Hippocampal formation (tissue), 2 donors: ENCODE data around the gene APOA4.

ENCODE experiments used
- DNase-seq, 2 donors: peaks; one replicate each; lab custom pipeline; 2025; lab: John Stamatoyannopoulos, UW

Gene APOA4

DNA sequence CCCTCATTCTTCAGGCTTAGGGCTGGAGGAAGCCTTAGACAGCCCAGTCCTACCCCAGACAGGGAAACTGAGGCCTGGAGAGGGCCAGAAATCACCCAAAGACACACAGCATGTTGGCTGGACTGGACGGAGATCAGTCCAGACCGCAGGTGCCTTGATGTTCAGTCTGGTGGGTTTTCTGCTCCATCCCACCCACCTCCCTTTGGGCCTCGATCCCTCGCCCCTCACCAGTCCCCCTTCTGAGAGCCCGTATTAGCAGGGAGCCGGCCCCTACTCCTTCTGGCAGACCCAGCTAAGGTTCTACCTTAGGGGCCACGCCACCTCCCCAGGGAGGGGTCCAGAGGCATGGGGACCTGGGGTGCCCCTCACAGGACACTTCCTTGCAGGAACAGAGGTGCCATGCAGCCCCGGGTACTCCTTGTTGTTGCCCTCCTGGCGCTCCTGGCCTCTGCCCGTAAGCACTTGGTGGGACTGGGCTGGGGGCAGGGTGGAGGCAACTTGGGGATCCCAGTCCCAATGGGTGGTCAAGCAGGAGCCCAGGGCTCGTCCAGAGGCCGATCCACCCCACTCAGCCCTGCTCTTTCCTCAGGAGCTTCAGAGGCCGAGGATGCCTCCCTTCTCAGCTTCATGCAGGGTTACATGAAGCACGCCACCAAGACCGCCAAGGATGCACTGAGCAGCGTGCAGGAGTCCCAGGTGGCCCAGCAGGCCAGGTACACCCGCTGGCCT is 7.2 kb upstream of the APOA4 start:
- no peak for DNase-seq

DNA sequence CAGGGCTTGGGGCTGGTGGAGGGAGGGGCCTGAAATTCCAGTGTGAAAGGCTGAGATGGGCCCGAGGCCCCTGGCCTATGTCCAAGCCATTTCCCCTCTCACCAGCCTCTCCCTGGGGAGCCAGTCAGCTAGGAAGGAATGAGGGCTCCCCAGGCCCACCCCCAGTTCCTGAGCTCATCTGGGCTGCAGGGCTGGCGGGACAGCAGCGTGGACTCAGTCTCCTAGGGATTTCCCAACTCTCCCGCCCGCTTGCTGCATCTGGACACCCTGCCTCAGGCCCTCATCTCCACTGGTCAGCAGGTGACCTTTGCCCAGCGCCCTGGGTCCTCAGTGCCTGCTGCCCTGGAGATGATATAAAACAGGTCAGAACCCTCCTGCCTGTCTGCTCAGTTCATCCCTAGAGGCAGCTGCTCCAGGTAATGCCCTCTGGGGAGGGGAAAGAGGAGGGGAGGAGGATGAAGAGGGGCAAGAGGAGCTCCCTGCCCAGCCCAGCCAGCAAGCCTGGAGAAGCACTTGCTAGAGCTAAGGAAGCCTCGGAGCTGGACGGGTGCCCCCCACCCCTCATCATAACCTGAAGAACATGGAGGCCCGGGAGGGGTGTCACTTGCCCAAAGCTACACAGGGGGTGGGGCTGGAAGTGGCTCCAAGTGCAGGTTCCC is 6.5 kb upstream of the APOA4 start, which contains the start of gene APOC3:
APOC3 (plus strand) TSS at position 383 of the 659 bp plus-strand sequence. CDS start 676 bp downstream, outside the sequence.
- no peak for DNase-seq

DNA sequence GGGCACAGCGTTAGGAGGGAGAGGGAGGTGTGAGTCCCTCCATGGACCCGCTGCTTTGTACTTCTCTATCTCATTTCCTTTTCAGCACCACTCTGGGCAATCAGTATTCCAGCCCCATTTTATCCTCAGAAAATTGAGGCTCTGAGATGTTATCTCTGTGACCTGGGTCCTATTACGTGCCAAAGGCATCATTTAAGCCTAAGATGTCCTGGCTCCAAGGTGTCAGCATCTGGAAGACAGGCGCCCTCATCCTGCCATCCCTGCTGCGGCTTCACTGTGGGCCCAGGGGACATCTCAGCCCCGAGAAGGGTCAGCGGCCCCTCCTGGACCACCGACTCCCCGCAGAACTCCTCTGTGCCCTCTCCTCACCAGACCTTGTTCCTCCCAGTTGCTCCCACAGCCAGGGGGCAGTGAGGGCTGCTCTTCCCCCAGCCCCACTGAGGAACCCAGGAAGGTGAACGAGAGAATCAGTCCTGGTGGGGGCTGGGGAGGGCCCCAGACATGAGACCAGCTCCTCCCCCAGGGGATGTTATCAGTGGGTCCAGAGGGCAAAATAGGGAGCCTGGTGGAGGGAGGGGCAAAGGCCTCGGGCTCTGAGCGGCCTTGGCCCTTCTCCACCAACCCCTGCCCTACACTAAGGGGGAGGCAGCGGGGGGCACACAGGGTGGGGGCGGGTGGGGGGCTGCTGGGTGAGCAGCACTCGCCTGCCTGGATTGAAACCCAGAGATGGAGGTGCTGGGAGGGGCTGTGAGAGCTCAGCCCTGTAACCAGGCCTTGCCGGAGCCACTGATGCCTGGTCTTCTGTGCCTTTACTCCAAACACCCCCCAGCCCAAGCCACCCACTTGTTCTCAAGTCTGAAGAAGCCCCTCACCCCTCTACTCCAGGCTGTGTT is 5.8 kb upstream of the APOA4 start:
- DNase-seq = no peak

DNA sequence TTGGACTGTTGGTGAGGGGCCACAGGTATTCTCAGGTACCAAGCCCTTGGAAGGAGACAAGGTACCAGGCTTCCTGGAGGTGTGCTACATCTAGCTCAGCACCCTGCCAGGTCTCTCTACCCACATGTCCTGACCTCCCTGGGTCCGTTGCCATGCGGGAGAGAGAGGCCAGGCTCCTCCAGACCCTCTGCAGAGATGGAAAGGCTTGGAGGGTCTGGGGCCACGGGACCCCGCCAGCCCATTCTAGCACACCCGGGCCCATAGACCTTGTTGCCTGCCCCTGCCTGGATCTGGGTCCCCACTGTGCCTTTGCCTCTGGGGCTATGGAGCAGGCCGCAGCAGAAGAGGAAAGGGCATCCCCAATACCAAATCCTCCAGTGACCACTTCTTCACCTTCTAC is 4.4 kb upstream of the APOA4 start:
- no peak for DNase-seq

DNA sequence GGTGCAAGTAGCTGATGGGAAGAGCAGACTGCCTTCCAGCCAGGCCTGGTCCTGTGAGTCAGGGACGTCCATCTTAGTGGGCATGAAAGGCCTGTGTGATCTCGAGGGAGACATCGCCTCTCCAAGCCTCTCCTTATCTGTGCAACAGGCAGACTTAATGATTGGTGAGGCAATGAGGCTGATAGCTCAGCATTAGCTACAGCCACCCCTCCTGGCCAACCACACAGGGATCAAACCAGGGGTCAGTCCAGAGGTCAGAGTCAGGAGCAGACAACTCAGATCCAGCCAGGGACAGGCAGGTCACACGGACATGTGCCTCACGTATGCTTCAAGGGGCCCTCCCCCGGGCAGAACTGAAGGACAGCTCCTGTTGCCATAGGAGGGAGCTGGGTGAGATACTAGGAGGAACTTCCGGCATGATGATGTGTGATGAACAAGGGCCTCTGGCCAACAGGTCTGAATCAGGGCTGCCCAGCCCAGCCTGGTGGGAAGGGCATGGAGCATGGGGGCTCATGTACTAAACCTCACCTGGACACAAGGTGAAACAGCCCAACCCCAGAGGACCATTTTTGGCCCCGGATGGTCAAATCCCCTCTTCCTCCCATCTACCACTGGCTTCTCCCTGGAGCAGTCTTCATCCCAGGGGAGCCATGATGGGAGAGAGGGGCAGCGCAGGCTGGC is 3.8 kb upstream of the APOA4 start:
- DNase-seq = no peak

DNA sequence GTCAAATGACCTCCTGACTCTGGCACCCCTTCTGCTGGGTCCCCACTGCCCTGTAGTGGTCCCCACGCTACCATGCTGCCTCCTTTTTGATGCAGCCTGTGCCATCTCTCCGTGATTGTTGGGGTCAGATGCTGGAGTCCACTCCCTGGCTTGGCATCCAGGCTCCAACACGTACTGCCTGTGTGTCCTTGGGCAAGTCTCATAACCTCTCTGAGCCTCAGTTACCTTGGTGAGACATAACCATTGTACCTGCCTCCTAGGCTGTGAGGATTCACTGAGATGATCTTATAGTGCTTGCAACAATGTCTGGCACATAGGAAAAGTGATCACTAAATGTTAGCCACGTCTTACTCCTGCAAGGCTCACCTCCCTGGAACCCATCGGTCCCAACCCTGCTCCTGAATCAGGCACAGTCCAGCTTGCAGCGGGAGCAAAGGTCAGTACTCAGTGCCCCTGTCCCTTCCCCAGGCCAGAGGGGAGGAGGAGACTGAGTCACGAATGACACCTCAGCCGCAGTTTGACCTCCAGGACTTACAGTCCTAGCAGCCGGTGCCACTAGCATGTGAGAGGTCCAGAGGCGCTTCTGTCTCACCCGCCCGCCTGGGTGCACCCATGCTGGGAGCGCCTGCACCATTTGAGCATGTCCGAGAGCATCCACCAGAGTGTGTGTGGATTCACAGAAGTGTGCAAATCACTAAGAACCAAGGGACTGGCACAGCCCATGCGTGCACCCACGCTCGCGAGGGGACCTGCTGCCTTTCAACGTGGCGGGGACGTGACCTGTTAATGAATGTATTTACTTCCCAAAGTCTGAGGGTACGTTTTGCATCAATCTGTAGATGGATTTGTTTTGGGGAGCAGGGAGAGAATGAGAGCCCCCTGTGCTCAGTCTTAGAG is 3.0 kb upstream of the APOA4 start:
- no peak for DNase-seq

DNA sequence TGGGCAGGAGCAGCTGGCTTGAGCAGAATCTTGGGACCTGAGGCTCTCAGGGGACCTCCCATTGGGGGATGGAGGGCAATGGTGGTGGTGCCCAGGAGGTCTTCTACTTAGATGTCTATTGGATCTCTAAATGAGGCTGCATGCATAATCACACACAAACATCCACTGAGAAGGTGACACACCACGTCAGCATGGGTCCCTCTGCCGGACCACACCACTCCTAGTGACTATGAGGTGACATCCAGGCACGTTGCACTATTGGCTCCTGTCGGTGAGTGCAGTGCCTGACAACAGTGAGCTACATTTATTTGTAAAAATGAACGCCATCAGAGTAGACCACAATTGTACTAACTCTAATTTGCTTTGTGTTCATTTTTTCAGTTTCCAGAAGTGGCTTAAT is 2.3 kb upstream of the APOA4 start:
- DNase-seq = no peak

DNA sequence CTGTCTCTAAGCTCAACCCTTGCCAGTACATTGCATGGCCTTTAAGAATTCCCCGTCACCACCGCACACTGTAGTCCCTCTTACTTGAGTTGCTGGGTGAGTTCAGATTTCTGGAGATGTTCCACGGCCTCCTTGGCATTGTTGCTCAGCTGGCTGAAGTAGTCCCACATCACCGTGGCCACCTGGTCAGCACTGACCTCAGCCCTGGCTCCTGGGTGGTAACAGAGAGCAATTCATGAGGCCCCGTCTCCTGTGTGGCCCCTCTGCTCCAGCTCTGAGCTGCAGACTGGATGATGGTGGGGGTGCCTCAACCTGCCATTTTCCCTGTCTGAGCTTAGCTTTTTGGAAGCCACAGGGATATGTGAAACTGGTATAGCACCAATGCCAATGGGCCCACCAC is 529 bp downstream of the APOA4 start:
- no peak for DNase-seq

DNA sequence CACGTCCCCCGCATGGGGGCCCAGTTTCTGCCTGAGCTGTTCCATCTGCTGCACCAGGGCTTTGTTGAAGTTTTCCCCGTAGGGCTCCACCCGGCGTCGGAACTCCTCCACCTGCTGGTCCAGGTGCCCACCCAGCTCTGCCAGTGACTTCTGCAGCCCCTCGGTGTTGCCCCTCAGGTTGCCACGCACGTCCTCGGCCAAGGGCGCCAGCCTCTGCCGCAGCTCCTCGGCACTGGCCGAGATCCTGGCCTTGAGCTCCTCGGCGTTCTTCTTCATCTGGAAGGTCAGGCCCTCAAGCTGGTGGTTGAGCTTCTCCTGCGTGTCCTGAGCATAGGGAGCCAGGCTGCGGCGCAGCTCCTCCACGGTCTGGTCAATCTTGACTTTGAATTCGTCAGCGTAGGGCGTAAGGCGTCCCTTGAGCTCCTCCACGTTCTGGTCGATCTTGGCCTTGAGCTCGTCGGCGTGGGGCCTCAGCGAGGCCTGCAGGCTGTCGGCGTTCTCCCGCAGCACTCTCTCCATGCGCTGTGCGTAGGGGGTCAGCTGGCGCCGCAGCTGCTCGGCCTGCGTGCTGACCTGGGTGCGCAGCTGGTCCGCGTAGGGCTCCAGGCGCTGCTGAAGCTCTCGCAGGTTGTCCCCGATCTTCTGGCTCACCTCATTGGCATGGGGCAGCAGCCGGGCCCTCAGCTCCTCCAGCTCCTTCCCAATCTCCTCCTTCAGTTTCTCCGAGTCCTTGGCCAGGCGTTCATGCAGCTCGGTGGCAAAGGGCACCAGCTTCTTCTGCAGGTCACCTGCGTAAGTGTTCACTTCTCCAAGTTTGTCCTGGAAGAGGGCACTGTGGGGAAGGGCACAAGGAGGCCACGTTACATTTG is 1.8 kb downstream of the APOA4 start:
- DNase-seq = no peak

DNA sequence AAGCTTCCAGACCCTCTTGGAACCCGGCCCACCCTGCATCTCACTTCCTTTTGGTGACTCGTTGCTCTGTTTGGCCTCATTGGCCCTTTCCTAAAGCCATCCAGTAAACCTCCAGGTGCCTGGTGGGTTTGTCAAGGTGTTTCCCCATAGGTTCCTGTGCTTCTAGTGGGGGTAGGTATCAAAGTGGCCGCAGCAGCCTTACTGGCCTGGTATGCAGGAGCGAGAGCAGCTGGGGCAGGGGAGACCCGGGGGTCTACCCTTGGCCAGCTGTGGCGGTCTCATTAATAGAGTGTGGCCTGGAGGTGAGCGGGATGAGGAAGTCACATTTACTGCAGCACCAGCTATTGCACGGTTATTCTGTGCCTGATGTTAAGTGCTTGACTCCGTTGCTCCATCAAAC is 4.1 kb downstream of the APOA4 start:
- DNase-seq = no peak

DNA sequence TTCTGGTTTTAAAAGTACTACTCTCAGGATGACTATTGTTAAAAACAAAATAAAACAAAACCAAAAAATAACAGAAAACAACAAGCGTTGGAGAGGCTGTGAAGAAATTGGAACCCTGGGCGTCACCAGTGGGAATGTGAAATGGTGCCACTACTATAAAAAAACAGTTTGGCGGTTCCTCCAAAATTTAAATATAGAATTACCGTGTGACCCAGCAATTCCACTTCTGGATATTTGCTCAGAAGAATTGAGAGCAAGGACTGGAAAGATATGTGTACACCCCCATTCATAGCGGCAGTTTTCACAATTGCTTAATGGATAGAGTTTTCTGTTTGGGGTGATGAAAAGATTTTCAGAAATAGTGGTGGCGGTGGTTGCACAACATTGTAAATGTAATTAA is 8.6 kb downstream of the APOA4 start:
- no peak for DNase-seq

DNA sequence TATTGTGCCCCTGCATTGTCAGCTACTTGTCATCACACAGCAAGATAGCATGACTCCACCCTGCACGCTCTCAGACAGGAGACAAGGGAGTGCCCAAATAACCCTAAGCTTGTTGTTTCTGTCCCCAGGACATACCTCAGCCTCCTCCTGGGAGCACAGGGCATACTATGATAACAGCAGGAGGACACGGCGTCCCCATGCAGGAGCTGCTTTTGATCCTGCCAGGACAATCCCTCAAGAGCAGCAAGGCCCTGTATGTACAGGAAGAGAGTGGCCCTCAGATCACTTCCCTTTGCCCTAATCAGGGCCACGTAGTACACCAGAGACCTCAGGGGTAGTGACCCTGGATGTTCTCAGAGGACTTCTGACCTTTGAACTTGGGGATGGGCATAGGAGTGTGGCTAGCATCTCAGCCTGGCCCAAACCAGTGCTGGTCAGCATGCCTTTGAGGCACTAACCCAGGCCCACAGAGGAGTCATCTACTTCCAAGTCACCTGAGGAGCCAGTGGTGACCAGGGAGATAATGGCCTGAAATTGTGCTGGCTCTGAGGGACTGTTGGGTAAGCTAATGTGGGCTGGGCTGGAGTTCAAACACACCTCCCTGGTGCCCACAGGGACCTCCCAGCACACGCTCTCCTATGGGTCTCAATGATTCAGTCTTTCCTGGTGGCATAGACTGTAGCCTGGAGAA is 9.2 kb downstream of the APOA4 start:
- DNase-seq = no peak

DNA sequence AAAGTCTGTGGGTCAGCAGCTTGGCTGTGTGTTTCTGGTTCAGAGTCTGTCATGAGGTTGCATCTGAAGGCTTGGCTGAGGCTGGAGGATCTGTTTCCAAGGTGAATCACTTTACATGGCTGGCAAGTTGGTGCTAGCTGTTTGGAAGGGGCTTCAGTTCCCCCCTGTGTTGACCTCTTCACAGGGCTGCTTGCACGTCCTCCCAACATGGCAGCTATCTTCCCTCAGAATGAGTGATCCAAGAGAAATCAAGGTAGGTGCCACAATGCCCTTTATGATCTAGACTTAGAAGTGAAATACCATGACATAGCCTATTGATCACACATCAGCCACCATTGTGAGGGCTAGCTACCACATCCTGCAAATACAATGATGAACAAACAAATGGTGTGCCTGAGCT is 9.9 kb downstream of the APOA4 start:
- no peak for DNase-seq

DNA sequence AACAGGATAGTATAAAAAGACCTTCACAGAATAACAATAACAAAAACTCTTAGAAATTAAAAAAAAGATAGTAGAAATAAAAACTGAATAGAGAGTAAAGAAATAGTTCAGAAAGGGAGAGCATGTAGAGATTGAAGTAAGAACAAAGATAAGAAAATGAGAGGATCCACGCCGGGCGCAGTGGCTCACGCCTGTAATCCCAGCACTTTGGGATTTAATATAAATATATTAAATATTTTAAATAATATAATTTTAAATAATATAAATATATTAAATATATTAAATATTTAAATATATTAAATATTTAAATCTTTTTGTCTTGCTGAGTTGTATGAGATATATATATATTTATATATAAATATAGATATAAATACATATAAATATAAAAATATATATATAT is 11.0 kb downstream of the APOA4 start:
- DNase-seq = no peak

DNA sequence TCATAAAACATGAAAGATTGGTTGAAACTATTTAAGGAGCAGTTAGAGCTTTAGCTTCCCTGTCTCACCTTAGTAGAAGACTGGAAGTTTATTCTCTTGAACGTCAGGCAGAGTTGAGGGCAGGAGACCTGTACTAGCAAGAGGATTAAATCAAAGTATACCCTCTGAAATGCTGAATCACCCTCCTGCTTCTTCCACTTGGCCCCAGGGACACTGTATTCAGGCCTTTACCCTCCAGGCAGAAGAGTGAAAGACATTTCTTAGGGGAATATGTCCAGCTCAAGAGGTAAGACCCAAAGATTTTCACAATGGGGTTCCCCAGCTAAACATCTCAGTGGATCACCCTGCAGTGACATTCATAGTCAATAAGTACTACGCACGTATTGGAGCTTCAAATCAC is 11.9 kb downstream of the APOA4 start:
- no peak for DNase-seq

DNA sequence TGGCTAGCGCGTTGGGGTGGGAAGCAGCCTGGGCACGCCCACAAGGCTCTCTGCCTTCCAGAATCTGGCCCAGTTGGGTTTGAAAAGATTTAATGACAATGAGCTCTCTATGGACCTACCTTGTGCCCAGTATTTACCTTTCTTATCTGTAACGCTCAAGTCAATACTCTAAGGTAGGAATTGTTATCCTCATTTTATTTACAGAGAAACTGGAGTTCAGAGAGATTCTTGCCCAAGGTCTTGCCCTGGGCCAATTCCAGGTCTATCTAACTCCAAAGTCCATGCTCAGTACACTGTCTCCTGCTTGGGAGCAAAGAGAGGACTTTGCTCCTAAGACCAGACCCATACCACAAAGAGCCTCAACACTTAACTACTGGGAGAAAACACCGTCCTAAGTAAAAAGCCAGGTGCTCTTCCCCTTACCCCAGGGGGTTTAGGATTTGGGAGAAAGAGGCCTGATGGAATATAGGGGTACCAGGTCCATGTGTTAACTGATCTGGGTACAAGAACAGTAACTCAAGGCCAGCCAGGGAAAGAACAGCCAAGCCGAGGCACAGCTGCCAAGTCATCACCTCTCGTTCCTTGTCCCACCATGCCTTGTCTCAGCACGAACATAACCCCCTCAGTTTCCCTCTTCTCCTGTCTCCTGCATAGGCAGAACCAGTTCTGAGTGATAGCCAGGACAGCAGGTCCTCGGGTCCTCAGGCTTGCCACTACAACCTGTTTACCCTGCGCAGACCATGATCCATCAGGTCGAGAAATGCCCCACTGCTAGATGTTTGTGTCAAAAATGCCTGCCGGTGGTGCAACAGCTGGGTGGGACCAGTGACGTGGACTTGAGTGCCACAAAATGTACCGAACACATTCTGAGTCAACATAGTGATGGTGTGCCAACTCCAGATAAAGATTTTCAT is 14.6 kb downstream of the APOA4 start:
- DNase-seq = no peak

DNA sequence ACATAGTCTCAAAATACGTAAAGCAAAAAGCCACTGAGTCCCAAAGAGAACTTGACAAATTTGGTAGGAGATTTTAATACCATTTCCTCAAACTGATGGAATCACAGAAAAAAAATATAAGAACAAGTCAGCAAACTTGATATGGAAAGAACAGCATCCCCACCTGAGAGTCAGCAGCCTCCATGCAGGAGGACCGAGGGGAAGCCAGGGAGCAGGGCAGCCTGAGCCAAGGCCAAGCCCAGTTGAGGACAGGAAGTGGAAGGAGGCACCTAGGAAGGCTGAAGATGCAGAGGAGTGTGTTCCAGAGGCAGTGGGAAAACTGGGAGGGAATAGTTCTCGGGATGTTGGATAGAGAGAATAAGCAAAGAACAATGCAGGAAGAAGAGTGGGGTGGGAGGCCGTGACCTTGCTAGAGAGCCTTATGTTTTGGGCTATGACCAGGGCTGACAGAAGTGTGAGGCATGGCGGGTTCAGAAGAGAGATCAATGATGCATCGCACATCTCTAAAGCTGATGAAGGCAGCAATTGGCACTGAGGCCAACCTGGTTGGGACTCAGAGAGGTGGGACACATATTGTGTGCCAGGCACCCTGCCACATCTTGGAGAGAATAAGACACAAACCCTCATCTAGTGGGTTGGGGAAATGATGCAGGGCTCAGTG is 15.4 kb downstream of the APOA4 start:
- no peak for DNase-seq

DNA sequence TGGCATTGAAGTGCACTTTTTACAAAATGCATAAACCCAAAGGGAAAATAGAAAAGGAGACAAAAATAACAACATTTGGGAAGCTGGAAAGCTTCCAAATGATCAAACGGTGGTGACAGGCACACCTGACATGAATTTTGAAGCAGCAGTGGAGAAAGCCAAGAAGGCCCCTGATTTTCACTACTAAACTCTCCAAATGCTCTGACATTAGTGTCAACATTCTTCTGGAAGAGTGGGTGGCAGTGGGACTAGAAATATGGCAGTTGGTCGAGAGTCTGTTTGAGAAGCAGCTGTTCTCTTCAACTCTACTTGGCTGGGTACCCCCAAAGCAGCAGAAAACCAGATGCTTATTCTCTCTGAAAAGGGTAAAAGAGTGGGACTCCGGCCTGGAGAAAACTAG is 19.1 kb downstream of the APOA4 start:
- DNase-seq = no peak
